Upper lobe of right lung (tissue), 1 donor: ENCODE results near the gene FERMT3. TPM values are rescaled to one million over a fixed set of nuclear protein-coding genes. Genes with fewer than 3 reads are reported as not detected.

Experiments
- ATAC-seq: fragments of 200-7000 bp; cut with Tn5 transposase; one replicate; pipeline ENCODE4 v1.9.1; 2020; ENCODE audit warnings: mild to moderate bottlenecking, moderate library complexity
- DNase-seq: peaks from one replicate; pipeline ENCODE4 v3.0.0-alpha.2; 2020
- H3K27ac ChIP-seq: fragments of 200-600 bp; one replicate; pipeline ENCODE4 v1.8.0; 2022
- H3K27me3 ChIP-seq: fragments of 200-600 bp; one replicate; pipeline ENCODE4 v1.8.0; 2022; ENCODE audit warnings: mild to moderate bottlenecking
- H3K36me3 ChIP-seq: fragments of 200-600 bp; one replicate; pipeline ENCODE4 v1.8.0; 2022
- H3K4me1 ChIP-seq: fragments of 200-600 bp; one replicate; pipeline ENCODE4 v1.8.0; 2022
- H3K4me3 ChIP-seq: fragments of 200-600 bp; one replicate; pipeline ENCODE4 v1.8.0; 2022; ENCODE audit warnings: mild to moderate bottlenecking
- H3K9me3 ChIP-seq: fragments of 200-600 bp; one replicate; pipeline ENCODE4 v1.8.0; 2022
- intact Hi-C: fragments of 100-400 bp; cut with DNase I; formaldehyde crosslinking; loops from one replicate; pipeline ENCODE4 v1.11.0; 2022
- total RNA-seq: library from RNA; stranded (reverse); fragmentation: NEBNext Ultra II Directional; extraction: Animal tissue kit (Norgen Biotek cat#: 25700); gene quantifications from one replicate; pipeline ENCODE4 v1.2.1, GENCODE V29; 2021
- TF ChIP-seq, protein P1 (sequence below): fragments of 200-600 bp; IDR thresholded peaks from one replicate; pipeline ENCODE4 v1.8.0; 2022; ENCODE audit warnings: antibody characterized with exemption
- donor health status: DM: no; HTN: yes; CAD: no; lungs with severe emphysema.

Gene FERMT3
- total RNA-seq, 1 donor from 2014 or later = 73.1 TPM

DNA sequence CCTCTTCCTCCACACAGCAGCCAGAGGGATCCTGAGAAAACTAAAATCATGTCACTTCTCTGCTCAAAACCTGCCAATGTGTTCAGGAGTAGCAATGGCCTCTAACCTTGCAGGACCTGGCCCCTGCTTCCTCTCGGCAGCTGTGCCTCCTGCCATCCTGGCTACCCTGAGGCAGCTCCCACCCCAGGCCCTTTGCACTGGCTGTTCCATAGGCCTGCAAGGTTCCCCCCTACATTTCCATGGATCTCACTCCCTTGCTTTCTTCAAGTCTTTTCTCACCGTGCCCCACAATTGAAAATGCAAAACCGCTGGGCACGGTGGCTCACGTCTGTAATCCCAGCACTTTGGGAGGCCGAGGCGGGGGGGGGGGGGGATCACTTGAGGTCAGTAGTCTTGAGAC, 22.6 kb upstream of the FERMT3 start:
- Histone ChIP-seq H3K4me3 (no peak overlapping the region), H3K9me3 (no peaks in the 10 kb centered on the region), H3K27me3 (no peaks in the 10 kb centered on the region), H3K27ac (no peak overlapping the region), H3K4me1 (peaks cover 34% of the 10 kb centered on the region), H3K36me3 (no peaks in the 10 kb centered on the region)
- no peak for ATAC-seq
- DNase-seq = no peak
- intact Hi-C loops = no loop called here
- TF ChIP-seq, protein P1, sequence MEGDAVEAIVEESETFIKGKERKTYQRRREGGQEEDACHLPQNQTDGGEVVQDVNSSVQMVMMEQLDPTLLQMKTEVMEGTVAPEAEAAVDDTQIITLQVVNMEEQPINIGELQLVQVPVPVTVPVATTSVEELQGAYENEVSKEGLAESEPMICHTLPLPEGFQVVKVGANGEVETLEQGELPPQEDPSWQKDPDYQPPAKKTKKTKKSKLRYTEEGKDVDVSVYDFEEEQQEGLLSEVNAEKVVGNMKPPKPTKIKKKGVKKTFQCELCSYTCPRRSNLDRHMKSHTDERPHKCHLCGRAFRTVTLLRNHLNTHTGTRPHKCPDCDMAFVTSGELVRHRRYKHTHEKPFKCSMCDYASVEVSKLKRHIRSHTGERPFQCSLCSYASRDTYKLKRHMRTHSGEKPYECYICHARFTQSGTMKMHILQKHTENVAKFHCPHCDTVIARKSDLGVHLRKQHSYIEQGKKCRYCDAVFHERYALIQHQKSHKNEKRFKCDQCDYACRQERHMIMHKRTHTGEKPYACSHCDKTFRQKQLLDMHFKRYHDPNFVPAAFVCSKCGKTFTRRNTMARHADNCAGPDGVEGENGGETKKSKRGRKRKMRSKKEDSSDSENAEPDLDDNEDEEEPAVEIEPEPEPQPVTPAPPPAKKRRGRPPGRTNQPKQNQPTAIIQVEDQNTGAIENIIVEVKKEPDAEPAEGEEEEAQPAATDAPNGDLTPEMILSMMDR = no peak

DNA sequence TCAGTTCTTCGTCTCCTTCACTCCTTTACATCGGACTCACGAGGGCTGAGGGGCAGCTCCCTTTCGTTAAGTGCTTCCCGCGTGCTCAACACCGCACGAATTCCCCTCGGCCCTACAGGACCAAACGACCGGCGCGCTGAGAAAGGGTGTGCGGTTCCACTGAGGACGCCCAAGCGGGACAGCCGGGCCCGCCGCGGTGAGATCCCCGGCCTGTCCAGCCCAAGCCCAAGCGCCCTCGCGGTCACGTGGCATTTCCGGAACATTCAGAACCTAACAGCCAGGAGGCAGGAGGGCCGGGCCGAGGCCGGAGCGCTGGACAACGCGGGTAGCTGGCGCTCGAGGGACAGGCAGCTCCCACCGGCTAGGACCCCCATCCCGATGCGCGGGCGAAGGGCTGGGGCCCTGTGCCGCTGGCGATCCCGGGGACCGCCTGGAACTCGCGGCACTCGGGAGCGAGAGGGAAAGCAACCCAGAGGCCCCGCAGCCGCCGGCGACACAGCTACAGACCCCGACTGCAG, 21.3 kb upstream of the FERMT3 start:
- H3K4me3 ChIP-seq = peak overlapping the region; percentile 90
- peak; percentile 66 for ATAC-seq
- intact Hi-C loops = no loop called here
- DNase-seq = peak; percentile 95
- no peaks in the 10 kb centered on the region for H3K27me3 ChIP-seq
- H3K36me3 ChIP-seq = peaks cover 6% of the 10 kb centered on the region
- H3K27ac ChIP-seq = peak overlapping the region; percentile 96
- H3K9me3 ChIP-seq = no peaks in the 10 kb centered on the region
- H3K4me1 ChIP-seq = peaks cover 42% of the 10 kb centered on the region
- TF ChIP-seq, protein P1 = peak; percentile 40

DNA sequence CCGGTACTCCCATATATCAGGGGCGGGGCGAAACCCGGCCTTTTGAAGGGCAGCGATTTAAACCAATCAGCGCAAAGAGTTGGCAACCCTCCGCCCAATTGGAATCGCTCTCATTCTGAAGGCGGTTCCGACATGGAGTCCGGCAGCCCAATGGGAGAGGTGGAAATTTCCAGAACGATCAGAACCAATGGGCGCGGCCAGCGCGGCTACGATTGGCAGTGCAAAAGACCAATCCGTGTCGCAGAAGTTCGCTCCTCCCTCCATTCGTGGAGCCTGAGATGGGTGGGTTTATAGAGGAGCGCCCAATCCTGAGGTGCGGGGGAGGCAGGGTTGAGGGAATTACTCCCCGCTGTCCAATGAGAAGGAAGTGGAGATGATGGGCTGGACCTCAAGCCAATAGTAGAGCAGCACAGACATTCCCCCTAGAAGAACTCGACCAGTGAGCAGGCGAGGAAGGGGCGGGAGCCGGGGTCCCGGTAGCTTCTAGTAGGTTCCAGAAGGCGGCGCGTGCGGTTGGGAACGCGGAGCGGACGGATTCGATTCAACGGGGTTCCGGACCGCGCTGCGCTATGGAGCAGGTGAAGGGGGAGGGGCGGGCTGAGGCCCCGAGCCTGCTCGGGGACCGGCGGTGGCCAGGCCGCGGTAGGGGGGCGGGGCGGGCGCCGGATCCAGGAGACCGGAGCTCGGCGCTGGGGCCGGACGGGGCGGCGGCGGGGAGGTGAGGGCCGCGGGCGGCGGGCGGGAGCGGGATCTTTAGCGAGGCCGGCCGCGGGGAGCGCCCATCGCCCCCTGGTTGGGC, 20.6 kb upstream of the FERMT3 start, which contains the start of gene STIP1:
Gene STIP1, plus strand, starts transcription at position 479 of the 799 bp plus-strand sequence. Its CDS starts 91 bp downstream, at position 570.
- peaks cover 11% of the 10 kb centered on the region for H3K36me3 ChIP-seq
- intact Hi-C loops = no loop called here
- H3K9me3 ChIP-seq = no peaks in the 10 kb centered on the region
- H3K4me1 ChIP-seq = peaks cover 41% of the 10 kb centered on the region
- peak within 1 kb of the TSS; percentile 96 for H3K27ac ChIP-seq
- H3K4me3 ChIP-seq = peak within 1 kb of the TSS; percentile 90
- peak; percentile 99 for DNase-seq
- TF ChIP-seq, protein P1 = peak; percentile 42
- ATAC-seq = peak; percentile 93
- H3K27me3 ChIP-seq = no peaks in the 10 kb centered on the region

DNA sequence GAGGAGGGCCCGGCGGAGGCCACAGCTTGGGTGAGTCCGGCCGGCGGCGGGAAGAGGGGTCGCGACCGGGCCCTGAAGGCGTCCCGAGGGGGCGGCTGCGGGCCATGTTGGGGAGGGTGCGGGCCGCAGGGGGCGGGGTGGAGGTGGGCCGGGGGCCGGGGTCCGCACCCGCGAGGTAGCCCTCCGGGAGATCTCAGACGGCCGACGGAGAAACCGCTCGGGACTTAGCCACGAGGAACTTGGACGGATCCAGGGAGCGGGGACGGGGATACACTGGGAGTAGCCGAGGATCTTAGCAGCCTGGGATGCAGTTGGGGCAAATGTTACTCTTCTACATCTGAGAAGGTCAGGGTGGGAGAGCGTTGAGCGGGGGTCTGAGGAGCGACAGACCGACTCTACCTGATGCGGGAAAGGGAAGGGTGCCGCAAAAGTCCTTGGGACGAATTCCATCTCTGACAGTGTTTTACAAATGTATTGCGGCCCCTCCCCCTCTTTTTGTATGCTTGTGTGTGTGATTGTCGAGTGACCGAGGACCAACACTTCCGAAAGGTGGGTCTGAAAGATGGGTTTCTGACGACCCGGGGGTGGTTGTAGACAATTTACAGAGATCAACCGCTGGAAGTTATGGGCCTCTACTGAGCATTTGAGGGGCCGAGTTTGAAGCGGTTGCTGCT, 19.9 kb upstream of the FERMT3 start:
- DNase-seq = no peak
- no peak for ATAC-seq
- TF ChIP-seq, protein P1 = no peak

DNA sequence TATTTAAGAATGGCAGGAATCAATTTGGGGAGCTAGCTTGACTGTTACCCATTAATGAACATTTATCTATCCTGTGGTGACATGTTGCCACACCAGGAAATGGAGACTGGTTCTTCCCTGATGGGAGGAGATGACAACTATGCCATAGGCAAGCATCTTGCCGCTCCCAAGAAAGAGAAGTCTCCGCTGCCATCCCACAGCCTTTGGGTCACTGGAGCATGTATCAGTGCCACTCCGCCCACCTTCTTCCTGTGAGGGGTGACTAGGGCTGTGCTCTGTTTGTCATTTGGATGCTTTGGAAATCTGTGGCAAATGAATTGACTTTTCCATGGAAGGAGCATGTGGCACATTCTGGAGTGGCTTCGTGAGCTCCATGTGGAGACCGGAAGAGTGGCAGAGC, 14.1 kb upstream of the FERMT3 start:
- no peaks in the 10 kb centered on the region for H3K9me3 ChIP-seq
- TF ChIP-seq, protein P1 = no peak
- no peak for DNase-seq
- ATAC-seq = peak; percentile 92
- no peak overlapping the region for H3K4me3 ChIP-seq
- no peaks in the 10 kb centered on the region for H3K27me3 ChIP-seq
- H3K36me3 ChIP-seq = peaks cover 62% of the 10 kb centered on the region
- peaks cover 10% of the 10 kb centered on the region for H3K4me1 ChIP-seq
- intact Hi-C loops = no loop called here
- H3K27ac ChIP-seq = no peak overlapping the region

More for the DNA sequence above, 19.9 kb upstream of the FERMT3 start:
- no peak overlapping the region for H3K4me3 ChIP-seq
- H3K36me3 ChIP-seq = peaks cover 11% of the 10 kb centered on the region
- H3K4me1 ChIP-seq = peaks cover 34% of the 10 kb centered on the region
- no peaks in the 10 kb centered on the region for H3K27me3 ChIP-seq
- intact Hi-C loops = no loop called here
- no peaks in the 10 kb centered on the region for H3K9me3 ChIP-seq
- H3K27ac ChIP-seq = no peak overlapping the region
